Gastrocnemius medialis (tissue), 4 donors: Measurements from ENCODE around the gene HOXC6. TPM values are rescaled to one million over a fixed set of nuclear protein-coding genes. Genes with fewer than 3 reads are reported as not detected.

Source experiments
- ATAC-seq, 2 donors: fragments of 150-250 bp; one replicate each; pipeline ENCODE4 v1.9.1; 2016
- DNase-seq, 2 donors: peaks; one replicate each; pipeline ENCODE4 v3.0.0-alpha.2; 2019
- H3K27ac ChIP-seq, 4 donors: fragments of 200-600 bp; sonication (generic); 1 replicate in 1 of 4; 2 replicates in 3 of 4; pipeline ENCODE4 v1.5.1; 2016 to 2018; ENCODE audit warnings: mild to moderate bottlenecking in 2 of 4, moderate library complexity in 1 of 4
- H3K27me3 ChIP-seq, 3 donors: fragments of 200-600 bp; sonication (generic) in 2 of 3; 1 replicate in 1 of 3; 2 replicates in 2 of 3; pipeline versions ENCODE4 v1.5.1 to v1.6.0; 2016 to 2019; ENCODE audit warnings: mild to moderate bottlenecking in 1 of 3, moderate library complexity in 1 of 3
- H3K36me3 ChIP-seq, 2 donors: fragments of 200-600 bp; sonication (generic) in 1 of 2; one replicate each; pipeline ENCODE4 v1.5.1; 2017 to 2018
- H3K4me1 ChIP-seq, 2 donors: fragments of 200-600 bp; sonication (generic) in 1 of 2; one replicate each; pipeline ENCODE4 v1.5.1; 2016 to 2017; ENCODE audit warnings: mild to moderate bottlenecking in 2 of 2
- H3K4me3 ChIP-seq, 4 donors: fragments of 200-600 bp; sonication (generic) in 3 of 4; 1 replicate in 1 of 4; 2 replicates in 3 of 4; pipeline ENCODE4 v1.5.1; 2016 to 2019; ENCODE audit warnings: mild to moderate bottlenecking in 2 of 4
- H3K9me3 ChIP-seq, 3 donors: fragments of 200-600 bp; sonication (generic) in 2 of 3; 1 replicate in 1 of 3; 2 replicates in 2 of 3; pipeline ENCODE4 v1.5.1; 2016 to 2019
- POLR2A ChIP-seq, 2 donors: fragments of 450-650 bp; IDR thresholded peaks; one replicate each; pipeline ENCODE4 v1.6.1; 2017; ENCODE audit warnings: antibody characterized with exemption in 2 of 2, mild to moderate bottlenecking in 2 of 2, moderate library complexity in 2 of 2
- in situ Hi-C, 4 donors: fragments of 200-750 bp; cut with MboI; loops; one replicate each; pipeline versions ENCODE4 v1.15.0 to v1.8.0; 2017; ENCODE audit warnings: low sequenced_read_pairs in 4 of 4
- intact Hi-C: fragments of 100-400 bp; cut with DNase I; formaldehyde crosslinking; loops from one replicate; pipeline ENCODE4 v1.15.1; 2023; ENCODE audit warnings: low total_unique reads
- total RNA-seq, 4 donors: library from RNA; depleted of rRNA; stranded (reverse); fragments of >200 nt; gene quantifications; one replicate each; pipeline versions ENCODE4 v1.1.0 to v1.2.3, GENCODE V29; 2016
- TF ChIP-seq, protein P1 (sequence below), 5 experiments: fragments of 450-650 bp in 3 of 5; fragments of 200-600 bp in 2 of 5; sonication (generic) in 2 of 5; IDR thresholded peaks in 4 of 5; conservative IDR thresholded peaks in 1 of 5; 1 replicate in 4 of 5; 2 replicates in 1 of 5; pipeline ENCODE4 v1.5.1; 2016 to 2019; ENCODE audit warnings: antibody characterized with exemption in 5 of 5, mild to moderate bottlenecking in 3 of 5, moderate library complexity in 3 of 5

The HOXC6 gene
- total RNA-seq, 4 donors from 2014 or later: 1.0 to 4.7 (median 3.8) TPM

DNA sequence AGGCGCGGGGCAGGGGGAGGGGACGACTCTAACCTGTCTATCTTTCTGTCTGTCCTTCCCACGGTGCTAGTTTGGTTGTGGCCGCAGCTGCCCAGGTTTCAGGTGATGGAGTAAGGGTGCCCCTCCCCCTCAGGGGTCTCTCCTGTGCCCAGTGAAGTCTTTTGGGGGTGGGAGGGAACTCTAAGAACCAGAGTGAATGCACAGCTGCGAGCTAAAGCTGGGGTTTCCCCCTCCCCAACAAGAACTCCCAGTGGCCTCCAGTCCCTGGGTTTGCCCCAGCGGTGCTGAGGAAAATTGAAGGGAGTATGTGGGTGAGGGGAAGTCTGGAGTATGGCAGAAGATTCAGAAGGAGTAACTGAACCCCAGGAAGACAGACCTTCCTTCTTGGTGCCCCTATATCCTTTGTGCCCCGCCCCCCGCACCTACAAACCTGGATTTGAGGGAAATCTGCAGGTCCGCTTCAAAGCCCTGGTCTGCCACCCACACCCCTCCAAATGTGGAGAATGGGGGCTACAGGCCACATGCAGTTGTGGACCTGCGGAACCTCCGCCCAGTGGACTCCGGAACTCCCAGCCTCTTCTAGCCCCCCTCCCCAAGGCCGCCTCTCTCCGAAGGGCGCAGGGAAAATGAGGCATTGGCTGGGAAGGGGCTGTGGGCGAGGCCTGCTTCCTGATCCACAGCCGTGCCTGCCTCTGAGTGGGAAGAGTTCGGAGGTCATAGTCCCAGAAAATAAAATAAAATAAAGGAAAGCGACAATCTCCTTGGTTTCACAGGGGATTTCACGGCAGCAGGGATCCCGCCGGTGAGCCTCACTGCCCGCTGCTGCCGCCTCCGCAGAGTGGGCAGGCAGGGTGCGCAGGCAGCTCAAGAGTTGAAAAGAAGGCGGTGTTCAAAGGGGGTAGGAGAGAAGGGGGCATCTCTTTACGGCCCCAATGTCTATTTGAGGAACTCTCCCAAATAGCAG, 31.7 kb upstream of the HOXC6 start:
- intact Hi-C loops (loop anchor here (10.0 kb wide), 2 partner anchors 952 to 1728 kb away; partner anchors contain the start of genes CD63 and RDH5), in situ Hi-C loops (loop anchor here in 3 of 4 donors (25.0 kb wide), 3 partner anchors 216 to 1716 kb away; partner anchors contain the start of genes GPR84 (in 2 of the 3), BLOC1S1 (in 1 of the 3), ITGA7 (in 1 of the 3) and RDH5 (in 1 of the 3))
- DNase-seq: peak in 1 of 2 donors; percentile 49
- peak overlapping the region; percentile 64 to 88 (median 80) for H3K4me3 ChIP-seq
- H3K36me3 ChIP-seq: no peaks in the 10 kb centered on the region
- TF ChIP-seq POLR2A (IDR thresholded peaks at IDR 0.05): no peak
- TF ChIP-seq, protein P1, sequence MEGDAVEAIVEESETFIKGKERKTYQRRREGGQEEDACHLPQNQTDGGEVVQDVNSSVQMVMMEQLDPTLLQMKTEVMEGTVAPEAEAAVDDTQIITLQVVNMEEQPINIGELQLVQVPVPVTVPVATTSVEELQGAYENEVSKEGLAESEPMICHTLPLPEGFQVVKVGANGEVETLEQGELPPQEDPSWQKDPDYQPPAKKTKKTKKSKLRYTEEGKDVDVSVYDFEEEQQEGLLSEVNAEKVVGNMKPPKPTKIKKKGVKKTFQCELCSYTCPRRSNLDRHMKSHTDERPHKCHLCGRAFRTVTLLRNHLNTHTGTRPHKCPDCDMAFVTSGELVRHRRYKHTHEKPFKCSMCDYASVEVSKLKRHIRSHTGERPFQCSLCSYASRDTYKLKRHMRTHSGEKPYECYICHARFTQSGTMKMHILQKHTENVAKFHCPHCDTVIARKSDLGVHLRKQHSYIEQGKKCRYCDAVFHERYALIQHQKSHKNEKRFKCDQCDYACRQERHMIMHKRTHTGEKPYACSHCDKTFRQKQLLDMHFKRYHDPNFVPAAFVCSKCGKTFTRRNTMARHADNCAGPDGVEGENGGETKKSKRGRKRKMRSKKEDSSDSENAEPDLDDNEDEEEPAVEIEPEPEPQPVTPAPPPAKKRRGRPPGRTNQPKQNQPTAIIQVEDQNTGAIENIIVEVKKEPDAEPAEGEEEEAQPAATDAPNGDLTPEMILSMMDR (IDR thresholded peaks at IDR 0.05 in 4 of 5, conservative IDR thresholded peaks at IDR 0.05 in 1 of 5): peak in 1 of 5 experiments; percentile 13
- no peaks in the 10 kb centered on the region for H3K9me3 ChIP-seq
- peaks cover 0 to 4% (median 0%) of the 10 kb centered on the region in 3 donors for H3K27me3 ChIP-seq
- H3K4me1 ChIP-seq: peaks cover 29 to 38% of the 10 kb centered on the region in 2 donors
- peak in 1 of 2 donors; percentile 7 for ATAC-seq
- H3K27ac ChIP-seq: peak overlapping the region; percentile 94 to 100 (median 98)

DNA sequence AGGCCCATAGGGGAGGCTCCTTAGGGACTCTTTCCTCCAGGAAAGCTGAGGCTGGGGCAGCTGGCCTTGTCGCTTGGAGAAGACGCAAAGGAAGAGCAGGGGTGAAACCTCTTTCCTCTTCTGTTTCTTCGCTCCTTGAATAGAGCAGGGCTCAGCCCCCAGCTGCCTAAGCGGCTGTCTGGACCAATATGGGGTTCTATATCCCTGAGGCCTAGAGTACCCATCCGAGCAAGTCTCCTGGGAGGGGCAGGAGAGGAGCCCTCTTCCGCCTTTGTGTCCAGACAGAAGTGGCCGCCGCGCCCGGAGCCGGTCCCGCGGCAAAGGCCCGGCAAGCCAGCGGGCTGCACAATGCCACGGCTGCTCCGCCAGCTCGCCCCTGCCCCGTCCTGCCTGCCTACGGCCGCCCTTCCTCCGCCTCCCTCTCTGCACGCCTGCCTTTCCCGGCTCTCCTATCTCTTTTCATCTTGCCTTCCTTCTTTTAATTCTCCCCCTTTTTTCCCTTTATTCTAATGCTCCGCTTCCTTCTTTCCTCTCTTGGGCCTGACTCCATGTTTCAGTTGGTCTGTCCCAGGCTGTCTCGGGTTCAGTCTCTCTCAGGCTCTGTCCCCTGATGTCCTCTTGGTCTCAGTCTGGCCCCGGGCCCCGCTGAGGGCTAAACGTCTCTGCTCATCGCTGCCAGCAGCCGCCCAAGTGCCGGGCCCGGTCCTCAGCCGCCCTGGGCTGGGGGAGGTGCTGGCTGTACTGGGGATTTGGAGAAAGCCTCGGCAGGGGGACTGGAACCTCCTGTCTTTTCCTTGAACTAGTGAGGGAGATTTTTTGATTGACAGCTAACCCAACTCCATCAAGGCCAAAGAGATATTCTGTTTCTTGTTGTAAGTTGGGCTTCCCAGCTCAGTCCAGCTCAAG, 30.8 kb upstream of the HOXC6 start:
- DNase-seq (peak in 1 of 2 donors; percentile 78), ATAC-seq (peak in 1 of 2 donors; percentile 2)
- no peaks in the 10 kb centered on the region for H3K9me3 ChIP-seq
- H3K4me3 ChIP-seq: peak overlapping the region; percentile 64 to 88 (median 80)
- H3K27me3 ChIP-seq: peaks cover 0 to 4% (median 0%) of the 10 kb centered on the region in 3 donors
- in situ Hi-C loops (loop anchor here in 3 of 4 donors (25.0 kb wide), 3 partner anchors 215 to 1715 kb away; partner anchors contain the start of genes GPR84 (in 2 of the 3), BLOC1S1 (in 1 of the 3), ITGA7 (in 1 of the 3) and RDH5 (in 1 of the 3)), intact Hi-C loops (loop anchor here (10.0 kb wide), 2 partner anchors 953 to 1727 kb away; partner anchors contain the start of genes CD63 and RDH5)
- H3K4me1 ChIP-seq: peaks cover 29% of the 10 kb centered on the region in 2 donors
- H3K36me3 ChIP-seq: no peaks in the 10 kb centered on the region
- peak overlapping the region; percentile 94 to 100 (median 98) for H3K27ac ChIP-seq
- peak; percentile 11 to 22 for TF ChIP-seq POLR2A (IDR thresholded peaks at IDR 0.05)
- TF ChIP-seq, protein P1 (IDR thresholded peaks at IDR 0.05 in 4 of 5, conservative IDR thresholded peaks at IDR 0.05 in 1 of 5): no peak

DNA sequence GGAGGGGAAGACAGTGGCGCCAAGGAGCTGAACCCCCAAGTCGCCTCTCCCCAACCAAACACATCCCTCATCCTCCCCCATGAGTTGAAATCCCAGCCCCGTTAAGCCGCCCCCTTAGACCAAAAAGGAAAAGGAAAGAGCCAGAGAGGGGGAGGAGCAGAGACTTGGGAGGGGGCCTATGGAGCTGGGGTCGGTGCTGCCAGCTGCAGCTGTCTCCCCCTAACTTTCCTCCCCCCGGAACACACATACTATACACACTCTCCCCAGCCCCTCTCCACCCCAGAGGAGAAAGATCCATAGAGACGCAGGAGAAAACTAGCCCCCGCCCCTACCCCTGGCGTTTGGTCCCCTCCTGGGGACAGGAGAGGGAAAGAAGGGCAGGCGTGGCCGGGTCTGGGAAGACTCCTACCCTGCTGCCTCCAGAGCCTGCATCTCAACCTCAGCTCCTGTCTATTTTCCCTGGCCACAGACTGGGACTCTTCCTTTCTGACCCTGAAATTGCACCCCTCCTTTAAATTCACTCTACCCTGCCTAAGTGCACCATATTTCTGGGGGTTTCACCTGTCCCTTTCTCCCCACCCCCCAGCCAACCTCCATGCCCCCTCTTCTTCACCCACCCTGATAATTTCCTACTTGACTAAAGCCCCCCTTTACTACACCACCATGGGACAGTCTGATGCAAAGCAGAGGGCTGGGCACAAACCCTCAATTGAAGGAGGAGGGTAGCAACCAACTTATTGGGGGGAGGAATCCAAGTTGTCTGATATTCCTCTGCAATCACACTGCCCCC, 29.9 kb upstream of the HOXC6 start:
- in situ Hi-C loops: loop anchor here in 3 of 4 donors (25.0 kb wide), 3 partner anchors 214 to 1714 kb away; partner anchors contain the start of genes GPR84 (in 2 of the 3), BLOC1S1 (in 1 of the 3), ITGA7 (in 1 of the 3) and RDH5 (in 1 of the 3)
- H3K4me1 ChIP-seq: peaks cover 24 to 25% of the 10 kb centered on the region in 2 donors
- H3K27me3 ChIP-seq: peaks cover 0 to 4% (median 0%) of the 10 kb centered on the region in 3 donors
- H3K4me3 ChIP-seq: peak overlapping the region; percentile 64 to 88 (median 80)
- DNase-seq (no peak), ATAC-seq (no peak)
- H3K27ac ChIP-seq: peak overlapping the region; percentile 94 to 100 (median 98)
- peak in 1 of 2 donors; percentile 1 for TF ChIP-seq POLR2A (IDR thresholded peaks at IDR 0.05)
- TF ChIP-seq, protein P1 (IDR thresholded peaks at IDR 0.05 in 4 of 5, conservative IDR thresholded peaks at IDR 0.05 in 1 of 5): peak in 1 of 5 experiments; percentile 16
- intact Hi-C loops: loop anchor here (10.0 kb wide), 2 partner anchors 954 to 1726 kb away; partner anchors contain the start of genes CD63 and RDH5
- no peaks in the 10 kb centered on the region for H3K36me3 ChIP-seq
- H3K9me3 ChIP-seq: no peaks in the 10 kb centered on the region
